BE2C (cell line): ENCODE measurements around the gene RASL10B.

Experiments
- DNase-seq: peaks from one replicate; pipeline ENCODE4 v3.0.0-alpha.2; 2020
- H3K27me3 ChIP-seq: fragments of 250-450 bp; sonication (Bioruptor Pico); 2 replicates; pipeline ENCODE4 v1.5.1; 2020; ENCODE audit warnings: mild to moderate bottlenecking
- H3K36me3 ChIP-seq: fragments of 250-450 bp; sonication (Bioruptor Pico); 2 replicates; pipeline ENCODE4 v1.5.1; 2020; ENCODE audit warnings: mild to moderate bottlenecking
- H3K4me1 ChIP-seq: fragments of 250-450 bp; sonication (Bioruptor Pico); 2 replicates; pipeline ENCODE4 v1.5.1; 2020
- H3K4me3 ChIP-seq: 2 replicates; pipeline ENCODE4 v1.5.1; 2011; ENCODE audit warnings: low read depth, low read length
- H3K9me3 ChIP-seq: fragments of 250-450 bp; sonication (Bioruptor Pico); 2 replicates; pipeline ENCODE4 v1.5.1; 2020
- CTCF ChIP-seq: IDR thresholded peaks from 2 replicates; pipeline ENCODE4 v1.5.1; 2012; ENCODE audit warnings: mild to moderate bottlenecking, low read depth, low read length

RASL10B gene

GRCh38 chr17:35729405-35729833, 2.0 kb upstream of the RASL10B start:
- H3K4me3 ChIP-seq: no peak overlapping the region
- H3K9me3 ChIP-seq: no peaks in the 10 kb centered on the region
- no peak for TF ChIP-seq CTCF
- no peaks in the 10 kb centered on the region for H3K27me3 ChIP-seq
- peaks cover 23% of the 10 kb centered on the region for H3K36me3 ChIP-seq
- peaks cover 26% of the 10 kb centered on the region for H3K4me1 ChIP-seq
- DNase-seq: no peak

DNA sequence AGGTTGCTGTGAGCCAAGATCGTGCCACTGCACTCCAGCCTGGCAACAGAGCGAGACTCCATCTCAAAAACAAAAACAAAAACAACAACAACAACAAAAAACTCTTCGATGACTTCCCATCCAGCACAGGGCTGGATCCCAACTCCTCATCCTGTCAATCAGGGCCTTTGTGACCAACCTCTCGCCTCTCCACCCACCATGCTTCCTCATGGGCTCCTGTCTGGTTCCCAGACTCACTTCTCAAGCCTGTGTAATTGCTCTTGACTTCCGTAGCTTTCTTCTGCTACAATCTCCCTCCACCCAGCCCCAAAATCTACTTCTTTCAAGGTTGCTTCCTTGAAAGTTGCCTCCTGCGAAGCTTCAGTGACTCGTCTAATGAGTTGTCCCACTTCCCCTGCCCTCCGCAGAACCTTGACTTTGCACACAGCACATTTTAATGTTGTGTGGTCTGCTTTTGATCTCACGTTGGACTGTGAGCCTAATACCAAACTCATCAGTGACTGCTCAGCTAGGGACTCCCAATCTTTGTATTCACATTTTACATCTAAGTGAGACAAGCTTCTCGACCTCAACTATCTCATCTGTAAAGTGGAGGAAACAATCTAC, 936 bp upstream of the RASL10B start:
- H3K9me3 ChIP-seq: no peaks in the 10 kb centered on the region
- no peak overlapping the region for H3K4me3 ChIP-seq
- H3K36me3 ChIP-seq: peaks cover 14% of the 10 kb centered on the region
- no peak for TF ChIP-seq CTCF
- H3K27me3 ChIP-seq: no peaks in the 10 kb centered on the region
- no peak for DNase-seq
- H3K4me1 ChIP-seq: peaks cover 24% of the 10 kb centered on the region

GRCh38 chr17:35731917-35732805, 722 bp downstream of the RASL10B start:
- Histone ChIP-seq H3K27me3 (no peaks in the 10 kb centered on the region), H3K9me3 (no peaks in the 10 kb centered on the region), H3K4me3 (peak overlapping the region; percentile 67), H3K4me1 (peaks cover 9% of the 10 kb centered on the region), H3K36me3 (peaks cover 9% of the 10 kb centered on the region)
- TF ChIP-seq CTCF: no peak
- DNase-seq: peak; percentile 45

DNA sequence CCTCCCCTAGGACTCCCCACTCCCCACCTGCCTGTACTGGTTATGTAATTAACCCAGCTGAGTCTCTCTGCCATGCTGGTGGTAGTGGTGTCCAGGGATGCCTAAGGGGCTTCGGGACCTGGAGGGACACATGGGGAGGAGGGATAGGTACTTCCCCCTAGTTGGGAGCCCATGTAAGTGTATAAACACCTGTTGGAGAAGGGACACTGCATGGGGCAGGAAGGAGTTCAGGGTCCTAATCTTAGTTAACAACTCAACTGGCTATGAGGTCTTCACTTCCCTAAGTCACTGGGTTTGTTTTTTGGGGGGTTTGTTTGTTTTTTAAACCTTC, 1.3 kb downstream of the RASL10B start:
- DNase-seq: no peak
- H3K9me3 ChIP-seq: no peaks in the 10 kb centered on the region
- H3K36me3 ChIP-seq: peaks cover 7% of the 10 kb centered on the region
- no peak for TF ChIP-seq CTCF
- peaks cover 3% of the 10 kb centered on the region for H3K4me1 ChIP-seq
- H3K27me3 ChIP-seq: no peaks in the 10 kb centered on the region
- peak overlapping the region; percentile 67 for H3K4me3 ChIP-seq

GRCh38 chr17:35733366-35733765, 1.9 kb downstream of the RASL10B start:
- no peaks in the 10 kb centered on the region for H3K27me3 ChIP-seq
- peak overlapping the region; percentile 67; the same call in 1 of the 2 replicates for H3K4me3 ChIP-seq
- H3K36me3 ChIP-seq: peaks cover 7% of the 10 kb centered on the region
- no peaks in the 10 kb centered on the region for H3K9me3 ChIP-seq
- TF ChIP-seq CTCF: no peak
- DNase-seq: no peak
- peaks cover 3% of the 10 kb centered on the region; the same call in 1 of the 2 replicates for H3K4me1 ChIP-seq

DNA sequence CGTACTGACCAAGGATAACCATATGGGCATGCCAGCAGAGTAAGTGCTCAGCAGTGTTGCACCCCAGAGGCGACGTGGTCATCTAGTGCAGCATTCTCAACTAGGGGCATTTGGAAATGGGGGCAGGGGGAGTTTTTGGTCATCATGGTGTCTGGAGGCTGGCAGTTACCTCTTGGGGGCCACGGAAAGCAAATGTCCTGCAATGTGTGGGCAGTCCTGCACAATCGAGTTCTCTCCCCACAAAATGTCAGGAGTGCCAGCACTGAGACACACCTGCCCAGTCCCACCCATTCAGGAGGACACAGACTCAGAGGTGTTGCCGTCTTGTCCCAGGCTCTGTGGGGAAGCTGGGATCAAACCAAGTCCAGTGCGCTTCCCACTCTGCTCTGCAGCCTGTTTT, 3.0 kb downstream of the RASL10B start:
- H3K9me3 ChIP-seq: no peaks in the 10 kb centered on the region
- TF ChIP-seq CTCF: no peak
- H3K4me1 ChIP-seq: peaks cover 3% of the 10 kb centered on the region; the same call in 1 of the 2 replicates

More for the DNA sequence above, 3.0 kb downstream of the RASL10B start:
- no peak overlapping the region for H3K4me3 ChIP-seq
- no peak for DNase-seq
- no peaks in the 10 kb centered on the region for H3K27me3 ChIP-seq
- H3K36me3 ChIP-seq: peaks cover 7% of the 10 kb centered on the region
